DMS53 (cell line): ENCODE data around the gene ZG16B.
A peak's percentile ranks its signal among the peaks of the same experiment; 100 is the strongest.

Experiments used
- DNase-seq: peaks from one replicate; lab custom pipeline; 2025; lab: John Stamatoyannopoulos, UW

The ZG16B gene

DNA sequence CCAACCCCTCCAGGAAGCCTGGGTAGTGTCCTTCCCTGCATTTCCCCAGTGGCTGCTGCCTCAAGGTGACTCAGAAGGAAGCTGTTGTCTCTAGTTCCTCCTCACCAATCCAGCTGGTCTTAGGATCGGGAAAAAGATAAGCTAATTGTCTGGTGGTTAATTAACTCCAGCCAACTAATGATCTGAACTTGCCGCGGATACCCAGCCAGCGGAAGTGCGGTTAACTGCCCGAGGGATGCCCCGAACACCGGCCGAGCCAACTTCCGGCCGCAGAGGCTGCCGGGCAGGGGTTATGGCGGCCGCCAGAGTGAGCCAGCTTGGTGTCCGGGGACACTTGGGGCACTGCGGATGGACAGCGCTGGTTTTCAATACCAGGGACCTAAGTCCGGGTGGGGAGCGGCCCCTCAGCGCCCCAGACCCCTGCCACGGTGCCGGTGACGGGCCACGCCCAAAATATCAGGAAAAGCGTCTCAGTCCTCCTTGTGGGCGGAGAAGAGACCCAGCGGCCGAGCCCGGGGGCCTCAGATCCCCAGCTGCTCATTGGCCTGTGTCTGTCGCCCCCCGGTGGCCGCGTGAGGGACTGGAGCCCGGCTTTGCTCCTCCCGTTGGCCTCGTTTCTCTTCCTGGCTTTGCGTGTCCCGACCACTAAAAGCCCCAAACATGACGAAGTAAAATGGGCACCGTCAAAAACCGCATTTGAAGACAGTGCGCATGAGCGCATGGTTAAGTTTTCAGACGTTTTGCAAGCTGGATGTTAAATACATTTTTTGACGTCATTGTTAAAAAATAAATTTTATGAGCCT lies 38.1 kb downstream of the ZG16B start:
- DNase-seq = peak; percentile 91

DNA sequence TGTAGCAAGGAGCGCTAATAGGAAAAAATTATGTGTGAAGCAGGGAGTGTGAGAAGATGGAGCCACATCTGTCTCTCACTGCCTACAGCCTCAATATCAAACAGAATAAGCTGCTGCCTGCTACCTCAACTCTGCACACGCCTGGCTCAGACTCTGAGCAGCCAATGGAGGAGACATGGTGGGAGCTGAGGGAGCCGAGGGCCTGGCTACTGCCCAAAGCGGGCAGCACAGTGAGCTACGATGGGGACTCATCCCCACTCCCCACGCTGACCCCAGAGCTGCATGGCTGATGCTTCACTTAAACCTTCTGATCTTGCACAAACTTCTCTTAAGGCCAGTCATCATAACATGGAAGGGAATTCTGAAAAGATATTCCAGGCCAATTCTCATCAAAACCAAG lies 41.8 kb downstream of the ZG16B start:
- DNase-seq = no peak

DNA sequence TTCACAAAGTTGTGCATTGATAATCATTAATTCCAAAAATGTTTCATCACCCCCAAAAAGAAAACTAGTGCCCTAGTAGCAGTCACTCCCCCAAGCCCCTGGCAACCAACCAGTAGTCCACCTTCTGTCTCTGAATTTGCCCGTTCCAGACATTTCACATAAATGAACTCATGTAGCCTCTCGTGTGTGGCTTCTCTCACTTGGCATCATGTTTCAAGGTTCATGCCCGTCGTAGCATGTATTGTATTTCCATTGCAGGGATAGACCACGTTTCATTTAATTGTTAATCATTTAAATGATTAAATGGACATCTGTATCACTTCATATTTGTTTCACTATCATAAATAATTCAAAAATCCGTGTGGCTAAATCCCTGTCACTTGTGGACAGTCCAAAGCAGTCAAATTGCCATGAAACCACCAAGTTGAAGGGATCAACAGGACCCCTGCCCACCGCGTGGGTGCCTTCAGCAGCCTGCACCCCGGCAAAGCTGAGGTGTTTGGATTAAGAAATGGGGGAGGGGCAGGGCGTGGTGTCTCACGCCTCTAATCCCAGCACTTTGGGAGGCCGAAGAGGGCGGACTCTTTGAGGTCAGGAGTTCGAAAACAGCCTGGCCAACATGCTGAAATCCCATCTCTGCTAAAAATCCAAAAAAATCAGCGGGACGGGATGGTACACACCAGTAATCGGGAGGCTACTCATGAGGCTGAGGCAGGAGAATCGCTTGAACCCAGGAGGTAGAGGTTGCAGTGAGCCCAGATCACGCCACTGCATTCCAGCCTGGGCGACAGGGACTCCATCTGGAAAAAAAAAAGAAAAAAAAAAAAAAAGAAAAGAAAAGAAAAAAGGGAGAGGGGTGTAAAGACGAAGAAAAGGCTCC lies 44.2 kb downstream of the ZG16B start:
- DNase-seq = no peak

DNA sequence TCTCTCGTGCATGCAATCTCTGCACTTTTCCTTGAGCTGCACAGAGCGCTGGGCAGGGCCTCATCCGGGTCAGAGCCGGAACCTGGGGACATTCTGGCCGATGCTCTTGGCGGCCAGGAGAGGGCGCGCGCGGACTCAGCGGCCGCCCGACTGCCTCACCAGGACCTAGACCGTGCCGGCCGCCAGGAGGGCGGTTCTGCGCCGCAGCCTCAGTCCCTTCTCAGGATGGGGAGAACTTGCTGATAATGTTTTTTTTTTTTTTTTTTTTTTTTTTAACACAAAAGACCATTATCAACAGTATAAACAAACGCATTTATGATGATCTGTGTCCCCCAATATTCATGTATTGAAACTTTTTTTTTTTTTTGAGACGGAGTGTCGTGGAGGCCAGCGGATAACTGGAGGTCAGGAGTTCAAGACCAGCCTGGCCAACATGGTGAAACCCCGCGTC lies 44.8 kb downstream of the ZG16B start:
- peak; percentile 82 for DNase-seq

DNA sequence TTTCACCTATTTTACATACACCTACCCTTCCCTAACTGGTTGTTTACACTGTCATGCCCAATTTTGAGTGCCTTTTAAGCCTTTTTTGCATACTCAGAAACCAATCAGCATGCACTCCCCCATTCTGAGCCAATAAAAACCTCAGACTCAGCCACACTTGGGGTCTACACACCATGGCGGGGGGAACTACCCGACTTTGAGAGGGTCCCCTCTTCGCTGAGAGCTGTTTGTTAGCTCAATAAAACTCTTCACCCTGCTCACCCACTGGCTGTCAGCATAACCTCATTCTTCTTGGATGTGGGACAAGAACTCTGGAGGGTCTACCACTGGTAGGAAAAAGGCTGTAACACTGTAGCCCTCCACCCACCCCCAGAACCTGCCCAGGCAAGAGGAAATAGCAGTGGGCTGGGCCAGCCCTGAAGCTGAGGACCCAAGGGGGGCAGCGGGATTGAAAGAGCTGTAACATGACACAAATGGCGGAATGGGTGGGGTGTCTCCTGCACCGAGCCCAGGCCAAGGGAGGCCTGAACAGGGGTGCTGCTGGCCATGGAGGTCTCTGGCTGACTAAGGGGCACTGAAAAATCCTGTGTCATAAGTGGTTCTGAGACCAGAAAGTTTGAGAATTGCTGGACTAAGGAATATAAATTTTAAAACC lies 49.9 kb downstream of the ZG16B start:
- DNase-seq = no peak
